GM12878 (cell line): Measurements from ENCODE around the gene KIAA1328. TPM values are rescaled to one million over a fixed set of nuclear protein-coding genes. Genes with fewer than 3 reads are reported as not detected.

Source experiments
- ATAC-seq: fragments of 200-7000 bp; cut with Tn5 transposase; 3 replicates; pipeline ENCODE4 v1.9.1; 2020; ENCODE audit warnings: mild to moderate bottlenecking, moderate library complexity
- BruUV-seq: library from RNA; stranded (reverse); fragments of 400-500 nt; replicated peaks from 2 replicates; lab custom pipeline; 2021; lab: Mats Ljungman, UMichigan
- CTCF ChIA-PET: fragments of 300-600 bp; sonication (Branson Sonifier 250); formaldehyde crosslinking; extraction: SDS; loops from one replicate; lab custom pipeline; 2021; ENCODE audit warnings: inconsistent platforms; lab: Yijun Ruan, JAX
- POLR2A ChIA-PET: fragments of 350-600 bp; formaldehyde crosslinking; extraction: SDS; loops from one replicate; lab custom pipeline; 2021; ENCODE audit warnings: inconsistent platforms; lab: Charles Lee
- RAD21 ChIA-PET: fragments of 300-600 bp; sonication (Branson Sonifier 250); formaldehyde crosslinking; loops from one replicate; lab custom pipeline; 2023; ENCODE audit warnings: antibody characterized with exemption; ENCODE audit not compliant: unreplicated experiment; lab: Charles Lee
- SMC1A ChIA-PET: fragments of 300-600 bp; sonication (Branson Sonifier 250); formaldehyde crosslinking; loops from one replicate; lab custom pipeline; 2023; ENCODE audit not compliant: unreplicated experiment, uncharacterized antibody; lab: Charles Lee
- DNase-seq: peaks from one replicate; pipeline ENCODE4 v3.0.0-alpha.2; 2011; ENCODE audit warnings: low read depth, low spot score
- FAIRE-seq: peaks from 3 replicates; lab custom pipeline; 2011; peaks lifted over from hg19 to GRCh38; lab: Jason Lieb, UNC
- H2AFZ ChIP-seq: 2 replicates; pipeline ENCODE4 v1.6.0; 2011; ENCODE audit warnings: low read depth, low read length, control low read depth; ENCODE audit not compliant: control insufficient read depth
- H3K27ac ChIP-seq: 2 replicates; pipeline ENCODE4 v1.5.1; 2011; ENCODE audit warnings: control low read depth; ENCODE audit not compliant: control insufficient read depth, insufficient read depth
- H3K27me3 ChIP-seq, 2 experiments: replicated peaks in 1 of 2; 2 replicates each; pipeline versions ENCODE4 v1.6.0 to v1.6.1; 2011; ENCODE audit warnings: low read length in 1 of 2; ENCODE audit not compliant: control insufficient read depth in 2 of 2, insufficient read depth in 2 of 2
- H3K36me3 ChIP-seq, 2 experiments: 2 replicates each; pipeline ENCODE4 v1.5.1; 2011; ENCODE audit warnings: low read length in 1 of 2; ENCODE audit not compliant: control insufficient read depth in 2 of 2, insufficient read depth in 2 of 2
- H3K4me1 ChIP-seq: 2 replicates; pipeline ENCODE4 v1.6.1; 2011; ENCODE audit warnings: mild to moderate bottlenecking, low read length, moderate library complexity, mixed read lengths; ENCODE audit not compliant: control insufficient read depth, insufficient read depth
- H3K4me2 ChIP-seq: 2 replicates; pipeline ENCODE4 v1.6.0; 2011; ENCODE audit warnings: control low read depth; ENCODE audit not compliant: control insufficient read depth, insufficient read depth
- H3K4me3 ChIP-seq: fragments of 200-600 bp; sonication (generic); 2 replicates; pipeline ENCODE4 v1.5.1; 2016
- H3K79me2 ChIP-seq: 2 replicates; pipeline ENCODE4 v1.6.0; 2011; ENCODE audit warnings: low read length; ENCODE audit not compliant: control insufficient read depth, insufficient read depth
- H3K9ac ChIP-seq: 2 replicates; pipeline ENCODE4 v1.8.0; 2011; ENCODE audit warnings: low read length, control low read depth, mixed read lengths; ENCODE audit not compliant: control insufficient read depth, insufficient read depth
- H3K9me3 ChIP-seq: replicated peaks from 3 replicates; pipeline ENCODE4 v1.5.1; 2011; ENCODE audit warnings: mild to moderate bottlenecking, low read length; ENCODE audit not compliant: control insufficient read depth, insufficient read depth
- H4K20me1 ChIP-seq: 2 replicates; pipeline ENCODE4 v1.6.0; 2011; ENCODE audit not compliant: control insufficient read depth, insufficient read depth
- BMI1 ChIP-seq: fragments of 450-650 bp; IDR thresholded peaks from 2 replicates; pipeline ENCODE4 v1.6.1; 2016; ENCODE audit warnings: mild to moderate bottlenecking, moderate library complexity, borderline replicate concordance
- CREB1 ChIP-seq: IDR thresholded peaks from 2 replicates; pipeline ENCODE4 v1.6.1; 2012; ENCODE audit warnings: low read depth, mild to moderate bottlenecking, inconsistent platforms
- ETV6 ChIP-seq, 2 experiments: fragments of 450-650 bp in 1 of 2; IDR thresholded peaks in 1 of 2; conservative IDR thresholded peaks in 1 of 2; 2 replicates each; pipeline ENCODE4 v1.6.1; 2014; ENCODE audit warnings: antibody characterized with exemption in 1 of 2, borderline replicate concordance in 1 of 2, low read depth in 1 of 2, mild to moderate bottlenecking in 1 of 2, moderate library complexity in 1 of 2
- GATAD2B ChIP-seq: fragments of 450-650 bp; conservative IDR thresholded peaks from 2 replicates; pipeline ENCODE4 v1.6.1; 2017; ENCODE audit warnings: low read depth, mild to moderate bottlenecking, moderate library complexity
- IKZF2 ChIP-seq, 2 experiments: fragments of 450-650 bp; IDR thresholded peaks; 2 replicates each; pipeline ENCODE4 v1.6.1; 2017; ENCODE audit warnings: mild to moderate bottlenecking in 2 of 2, moderate library complexity in 2 of 2
- KLF5 ChIP-seq: fragments of 450-650 bp; IDR thresholded peaks from 2 replicates; pipeline ENCODE4 v1.6.1; 2014; ENCODE audit warnings: mild to moderate bottlenecking; ENCODE audit not compliant: partially characterized antibody
- NFYA ChIP-seq: IDR thresholded peaks from 2 replicates; pipeline ENCODE4 v1.6.1; 2011; ENCODE audit warnings: low read depth, mild to moderate bottlenecking, low read length, improper control_type of control experiment, borderline replicate concordance
- NR2C2 ChIP-seq: IDR thresholded peaks from 2 replicates; pipeline ENCODE4 v1.6.1; 2011; ENCODE audit warnings: borderline replicate concordance, low read depth; ENCODE audit not compliant: control insufficient read depth, insufficient read length
- PML ChIP-seq: IDR thresholded peaks from 2 replicates; pipeline ENCODE4 v1.6.1; 2012; ENCODE audit warnings: low read length, inconsistent platforms
- RCOR1 ChIP-seq: conservative IDR thresholded peaks from 2 replicates; pipeline ENCODE4 v1.6.1; 2012; ENCODE audit warnings: low read depth, low read length, improper control_type of control experiment
- SP1 ChIP-seq: IDR thresholded peaks from one replicate; pipeline ENCODE4 v1.6.1; 2011; ENCODE audit warnings: low read depth, low read length
- SUZ12 ChIP-seq: fragments of 200-600 bp; sonication (generic); IDR thresholded peaks from one replicate; pipeline ENCODE4 v1.6.1; 2018; ENCODE audit warnings: antibody characterized with exemption, mild to moderate bottlenecking; ENCODE audit not compliant: unreplicated experiment
- ZZZ3 ChIP-seq: IDR thresholded peaks from 2 replicates; pipeline ENCODE4 v1.6.1; 2011; ENCODE audit warnings: low read depth; ENCODE audit not compliant: control insufficient read depth, insufficient read length
- WGBS: methylation state at CpG from one replicate; pipeline ENCODE4 v1.1.6; 2016; ENCODE audit warnings: low lambda C conversion rate; ENCODE audit not compliant: insufficient replicate concordance, insufficient coverage; ENCODE audit errors: missing lambda C conversion rate; 5-methylcytosine and 5-hydroxymethylcytosine counted together
- in situ Hi-C: fragments of 300-500 bp; cut with MboI; formaldehyde crosslinking; loops from 9 replicates; pipeline ENCODE4 v1.14.3; 2018; ENCODE audit warnings: mixed read lengths
- intact Hi-C: fragments of 100-400 bp; cut with micrococcal nuclease; formaldehyde crosslinking; loops from one replicate; pipeline ENCODE4 v1.14.2; 2022; ENCODE audit not compliant: unreplicated experiment
- polyA plus RNA-seq, 11 experiments: library from polyadenylated mRNA; depleted of rRNA in 4 of 11; unstranded in 6 of 11; stranded (reverse) in 5 of 11; fragments of >200 nt; fragmentation: Nextera tagmentation in 4 of 11; fragmentation: Illumina TruSeq in 1 of 11; extraction: Ambion mirVana in 4 of 11; extraction: Trizol in 1 of 11; gene quantifications; 1 replicate in 1 of 11; 2 replicates in 10 of 11; pipeline versions ENCODE4 v1.2.1 to v1.2.3, GENCODE V29; 2011 to 2016; ENCODE audit warnings: inconsistent platforms in 2 of 11, missing spikeins in 2 of 11, low read depth in 1 of 11
- total RNA-seq, 4 experiments: library from RNA; depleted of rRNA in 3 of 4; stranded (reverse); fragments of >200 nt in 3 of 4; fragmentation: Illumina TruSeq in 1 of 4; extraction: Trizol in 1 of 4; gene quantifications; 2 replicates each; pipeline versions ENCODE4 v1.2.1 to v1.2.3, GENCODE V29; 2013 to 2021
- TF ChIP-seq, protein P1 (sequence below): fragments of 450-650 bp; IDR thresholded peaks from 2 replicates; pipeline ENCODE4 v1.6.1; 2016; ENCODE audit warnings: mild to moderate bottlenecking, moderate library complexity, borderline replicate concordance
- TF ChIP-seq, protein P2 (sequence below): fragments of 450-650 bp; conservative IDR thresholded peaks from 2 replicates; pipeline ENCODE4 v1.6.1; 2017; ENCODE audit warnings: mild to moderate bottlenecking, moderate library complexity

Gene KIAA1328
- total and polyA plus RNA-seq, 10 of the 15 experiments (the other 5 are each of a cell fraction or from before 2014, with no cell fraction given), result 3.1 to 7.1 (median 4.6) TPM

DNA sequence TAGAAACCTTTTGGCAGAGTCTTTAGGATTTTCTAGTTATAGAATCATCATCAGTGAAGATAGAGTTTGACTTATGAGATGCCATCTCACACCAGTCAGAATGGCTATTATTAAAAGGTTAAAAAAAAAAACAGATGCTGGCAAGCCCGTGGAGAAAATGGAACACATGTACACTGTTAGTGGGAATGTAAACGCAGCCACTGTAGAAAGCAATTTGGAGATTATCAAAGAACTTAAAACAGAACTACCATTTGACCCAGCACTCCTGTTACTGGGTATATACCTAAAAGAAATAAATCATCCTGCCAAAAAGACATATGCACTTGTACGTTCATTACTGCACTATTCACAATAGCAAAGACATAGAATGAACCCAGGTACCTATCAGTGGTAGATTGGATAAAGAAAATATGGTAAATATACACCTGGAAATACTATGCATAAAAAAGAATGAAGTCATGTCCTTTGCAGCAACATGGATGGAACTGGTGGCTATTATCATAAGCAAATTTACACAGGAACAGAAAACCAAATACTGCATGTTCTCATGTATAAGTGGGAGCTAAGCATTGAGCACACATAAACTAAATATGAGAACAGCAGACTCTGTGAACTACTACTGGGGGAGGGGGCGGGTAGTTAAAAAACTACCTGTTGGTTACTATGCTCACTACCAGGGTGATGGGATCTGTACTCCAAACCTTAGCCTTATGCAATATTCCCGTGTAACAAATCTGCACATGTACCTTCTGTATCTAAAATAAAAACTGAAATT is 279.0 kb downstream of the KIAA1328 start:
- Histone ChIP-seq H4K20me1 (no peaks in the 10 kb centered on the region), H2AFZ (no peak overlapping the region), H3K4me3 (no peak overlapping the region), H3K9me3 (no peaks in the 10 kb centered on the region), H3K27ac (no peak overlapping the region), H3K4me1 (no peaks in the 10 kb centered on the region), H3K27me3 (no peaks in the 10 kb centered on the region), H3K36me3 (no peaks in the 10 kb centered on the region), H3K79me2 (no peaks in the 10 kb centered on the region), H3K9ac (no peak overlapping the region), H3K4me2 (no peak overlapping the region)
- intact Hi-C loops, result no loop called here
- TF ChIP-seq ETV6 (conservative IDR thresholded peaks at IDR 0.05 in 1 of 2, IDR thresholded peaks at IDR 0.05 in 1 of 2; ENCODE audit: borderline replicate concordance in 1 of 2, low read depth in 1 of 2) (no peak), BMI1 (no peak), IKZF2 (IDR thresholded peaks at IDR 0.05) (no peak), RCOR1 (no peak), SUZ12 (no peak), ZZZ3 (no peak), NR2C2 (no peak), NFYA (no peak), KLF5 (no peak), PML (no peak), CREB1 (no peak), SP1 (no peak), GATAD2B (no peak)
- TF ChIP-seq, protein P1, sequence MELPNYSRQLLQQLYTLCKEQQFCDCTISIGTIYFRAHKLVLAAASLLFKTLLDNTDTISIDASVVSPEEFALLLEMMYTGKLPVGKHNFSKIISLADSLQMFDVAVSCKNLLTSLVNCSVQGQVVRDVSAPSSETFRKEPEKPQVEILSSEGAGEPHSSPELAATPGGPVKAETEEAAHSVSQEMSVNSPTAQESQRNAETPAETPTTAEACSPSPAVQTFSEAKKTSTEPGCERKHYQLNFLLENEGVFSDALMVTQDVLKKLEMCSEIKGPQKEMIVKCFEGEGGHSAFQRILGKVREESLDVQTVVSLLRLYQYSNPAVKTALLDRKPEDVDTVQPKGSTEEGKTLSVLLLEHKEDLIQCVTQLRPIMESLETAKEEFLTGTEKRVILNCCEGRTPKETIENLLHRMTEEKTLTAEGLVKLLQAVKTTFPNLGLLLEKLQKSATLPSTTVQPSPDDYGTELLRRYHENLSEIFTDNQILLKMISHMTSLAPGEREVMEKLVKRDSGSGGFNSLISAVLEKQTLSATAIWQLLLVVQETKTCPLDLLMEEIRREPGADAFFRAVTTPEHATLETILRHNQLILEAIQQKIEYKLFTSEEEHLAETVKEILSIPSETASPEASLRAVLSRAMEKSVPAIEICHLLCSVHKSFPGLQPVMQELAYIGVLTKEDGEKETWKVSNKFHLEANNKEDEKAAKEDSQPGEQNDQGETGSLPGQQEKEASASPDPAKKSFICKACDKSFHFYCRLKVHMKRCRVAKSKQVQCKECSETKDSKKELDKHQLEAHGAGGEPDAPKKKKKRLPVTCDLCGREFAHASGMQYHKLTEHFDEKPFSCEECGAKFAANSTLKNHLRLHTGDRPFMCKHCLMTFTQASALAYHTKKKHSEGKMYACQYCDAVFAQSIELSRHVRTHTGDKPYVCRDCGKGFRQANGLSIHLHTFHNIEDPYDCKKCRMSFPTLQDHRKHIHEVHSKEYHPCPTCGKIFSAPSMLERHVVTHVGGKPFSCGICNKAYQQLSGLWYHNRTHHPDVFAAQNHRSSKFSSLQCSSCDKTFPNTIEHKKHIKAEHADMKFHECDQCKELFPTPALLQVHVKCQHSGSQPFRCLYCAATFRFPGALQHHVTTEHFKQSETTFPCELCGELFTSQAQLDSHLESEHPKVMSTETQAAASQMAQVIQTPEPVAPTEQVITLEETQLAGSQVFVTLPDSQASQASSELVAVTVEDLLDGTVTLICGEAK, result no peak
- TF ChIP-seq, protein P2, sequence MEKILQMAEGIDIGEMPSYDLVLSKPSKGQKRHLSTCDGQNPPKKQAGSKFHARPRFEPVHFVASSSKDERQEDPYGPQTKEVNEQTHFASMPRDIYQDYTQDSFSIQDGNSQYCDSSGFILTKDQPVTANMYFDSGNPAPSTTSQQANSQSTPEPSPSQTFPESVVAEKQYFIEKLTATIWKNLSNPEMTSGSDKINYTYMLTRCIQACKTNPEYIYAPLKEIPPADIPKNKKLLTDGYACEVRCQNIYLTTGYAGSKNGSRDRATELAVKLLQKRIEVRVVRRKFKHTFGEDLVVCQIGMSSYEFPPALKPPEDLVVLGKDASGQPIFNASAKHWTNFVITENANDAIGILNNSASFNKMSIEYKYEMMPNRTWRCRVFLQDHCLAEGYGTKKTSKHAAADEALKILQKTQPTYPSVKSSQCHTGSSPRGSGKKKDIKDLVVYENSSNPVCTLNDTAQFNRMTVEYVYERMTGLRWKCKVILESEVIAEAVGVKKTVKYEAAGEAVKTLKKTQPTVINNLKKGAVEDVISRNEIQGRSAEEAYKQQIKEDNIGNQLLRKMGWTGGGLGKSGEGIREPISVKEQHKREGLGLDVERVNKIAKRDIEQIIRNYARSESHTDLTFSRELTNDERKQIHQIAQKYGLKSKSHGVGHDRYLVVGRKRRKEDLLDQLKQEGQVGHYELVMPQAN, result no peak
- no peak for ATAC-seq
- in situ Hi-C loops, result no loop called here
- ChIA-PET SMC1A (no interaction called here), CTCF (no interaction called here), RAD21 (no interaction called here), POLR2A (no interaction called here)
- no peak for DNase-seq
- BruUV-seq, result no TSS peak
- FAIRE-seq, result no peak
- WGBS, result 50% methylated on average over 5 of the region's 5 CpGs
